D341Med (cell line): Measurements from ENCODE around the gene CRYAB.
A peak's percentile ranks its signal among the peaks of the same experiment; 100 is the strongest.
"Not testable (repeated sequence)": the region's sequence is repeated elsewhere in the genome, so short reads cannot be mapped to it uniquely, and the experiment has no call there.

Experiments
- DNase-seq: peaks from one replicate; pipeline ENCODE4 v3.0.0; 2012; ENCODE audit warnings: low spot score

CRYAB gene

GRCh38 chr11:111933176-111933575 lies 21.6 kb upstream of the CRYAB start:
- not testable (repeated sequence) for DNase-seq

- DNase-seq = no peak
Measured at GRCh38 chr11:111932611-111932950, 21.0 kb upstream of the CRYAB start.

DNA sequence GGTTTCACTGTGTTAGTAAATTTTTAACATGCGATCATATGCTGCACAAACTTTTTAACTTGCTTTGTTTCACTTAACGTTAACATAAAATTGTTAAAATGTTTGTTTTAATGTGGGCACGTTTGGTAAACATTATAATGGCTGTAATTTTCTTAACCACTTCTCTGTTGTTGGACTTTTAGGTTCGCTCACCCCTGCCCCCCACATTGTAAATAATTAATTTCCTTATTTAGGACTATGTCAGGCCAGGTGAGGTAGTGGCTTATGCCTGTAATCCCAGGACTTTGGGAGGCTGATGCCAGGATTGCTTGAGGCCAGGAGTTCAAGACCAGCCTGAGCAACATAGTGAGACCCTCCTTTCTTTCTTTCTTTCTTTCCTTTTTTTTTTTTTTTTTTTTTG lies 18.9 kb upstream of the CRYAB start:
- DNase-seq = no peak

GRCh38 chr11:111926505-111927391 lies 15.2 kb upstream of the CRYAB start:
- DNase-seq = peak; percentile 97

- no peak for DNase-seq
Measured at GRCh38 chr11:111925953-111926352, 14.4 kb upstream of the CRYAB start.

DNA sequence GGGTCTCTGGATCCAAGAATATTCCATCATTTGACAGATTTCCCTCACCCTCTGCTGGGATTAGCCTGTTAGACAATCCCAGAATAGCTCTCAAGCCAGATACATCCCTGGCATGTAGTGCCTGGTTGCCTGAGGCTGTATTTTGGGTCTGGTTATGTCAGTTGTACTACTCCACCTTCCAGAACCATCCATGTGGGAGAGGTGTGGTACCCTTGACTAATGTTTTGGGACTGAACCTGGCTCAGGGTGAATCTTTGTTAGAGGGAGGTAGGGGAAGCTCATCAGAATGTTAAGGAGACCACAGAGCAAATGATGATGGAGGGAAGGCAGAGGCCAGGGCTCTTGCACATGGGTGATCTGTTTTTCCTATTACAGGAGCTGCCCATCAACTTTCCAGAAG lies 12.4 kb upstream of the CRYAB start:
- DNase-seq = no peak

GRCh38 chr11:111923351-111923788 lies 11.8 kb upstream of the CRYAB start:
- no peak for DNase-seq

GRCh38 chr11:111922803-111923202 lies 11.2 kb upstream of the CRYAB start:
- no peak for DNase-seq

DNA sequence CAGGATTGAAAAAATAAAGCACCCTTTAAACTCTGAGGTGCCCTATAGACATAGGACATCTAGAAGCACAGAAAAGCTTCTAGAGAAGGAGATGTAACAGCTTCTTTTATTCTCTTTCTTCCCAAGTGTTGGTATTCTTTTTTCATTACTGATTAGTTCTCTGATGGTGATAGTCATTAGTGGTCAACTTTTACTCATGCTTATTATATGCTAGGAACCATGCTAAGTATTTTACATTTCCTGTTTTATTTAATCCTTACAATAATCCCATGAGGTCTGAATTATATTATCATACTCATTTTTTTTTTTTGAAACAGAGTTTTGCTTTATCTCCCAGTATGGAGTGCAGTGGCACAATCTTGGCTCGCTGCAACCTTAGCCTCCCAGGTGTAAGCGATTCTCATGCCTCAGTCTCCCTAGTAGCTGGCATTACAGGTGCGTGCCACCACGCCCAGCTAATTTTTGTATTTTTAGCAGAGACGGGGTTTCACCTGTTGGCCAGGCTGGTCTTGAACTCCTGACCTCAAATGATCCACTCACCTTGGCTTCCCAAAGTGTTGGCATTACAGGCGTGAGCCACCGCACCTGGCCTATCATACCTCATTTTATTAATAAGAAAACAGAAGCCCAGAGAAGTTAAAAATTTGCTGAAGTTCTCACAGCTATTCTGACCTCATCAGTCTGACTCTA lies 10.1 kb upstream of the CRYAB start:
- DNase-seq = no peak

GRCh38 chr11:111920908-111921307 lies 9.3 kb upstream of the CRYAB start:
- DNase-seq = no peak

- DNase-seq = no peak
Measured at GRCh38 chr11:111918390-111919256, 7.1 kb upstream of the CRYAB start, which contains the start of gene C11orf52. Gene C11orf52 (plus strand): TSS chr11:111918913. CDS start chr11:111918973, 60 bp downstream.

- DNase-seq = no peak
Measured at GRCh38 chr11:111917788-111918187, 6.2 kb upstream of the CRYAB start.

- no peak for DNase-seq
Measured at GRCh38 chr11:111917312-111917711, 5.7 kb upstream of the CRYAB start.

DNA sequence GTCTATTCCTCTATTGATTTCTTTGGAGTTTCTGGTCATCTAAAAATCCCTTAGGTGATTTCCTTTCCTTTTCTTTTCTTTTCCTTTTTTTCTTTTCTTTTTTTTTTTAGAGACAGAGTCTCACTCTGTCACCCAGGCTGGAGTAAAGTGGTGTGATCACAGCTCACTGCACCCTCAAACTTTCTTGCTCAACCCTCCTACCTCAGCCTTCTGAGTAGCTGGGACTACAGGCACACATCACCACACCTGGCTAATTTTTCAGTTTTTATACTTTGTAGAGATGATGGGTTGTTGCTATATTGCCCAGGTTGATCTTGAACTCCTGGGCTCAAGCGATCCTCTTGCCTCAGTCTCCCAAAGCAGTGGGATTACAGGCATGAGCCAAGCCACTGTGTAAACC lies 5.2 kb upstream of the CRYAB start:
- DNase-seq = no peak

- no peak for DNase-seq
Measured at GRCh38 chr11:111913997-111914396, 2.4 kb upstream of the CRYAB start.

- no peak for DNase-seq
Measured at GRCh38 chr11:111913031-111913861, 1.7 kb upstream of the CRYAB start.

DNA sequence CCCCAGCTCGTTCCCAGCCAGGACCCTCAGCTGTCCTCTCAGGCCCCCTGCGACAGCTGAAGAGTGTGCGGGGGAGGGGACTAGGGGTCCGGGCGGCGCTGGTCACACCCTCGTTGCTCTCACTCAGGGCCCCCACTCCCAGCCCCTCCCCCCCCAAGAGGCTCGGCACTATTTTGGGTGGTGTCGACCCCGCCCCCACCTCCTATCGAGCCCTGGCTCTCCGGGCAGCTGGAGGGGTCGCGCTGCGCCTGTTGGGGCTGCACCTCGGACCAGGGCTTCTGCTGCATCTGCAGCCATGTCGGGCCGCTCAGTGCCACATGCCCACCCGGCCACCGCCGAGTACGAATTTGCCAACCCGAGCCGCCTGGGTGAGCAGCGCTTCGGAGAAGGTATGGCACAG lies 965 bp upstream of the CRYAB start, which contains the start of gene HSPB2:
TSS of gene HSPB2 (plus strand) at position 200 of the 400 bp plus-strand sequence. CDS start at position 296, 96 bp downstream.
- no peak for DNase-seq

GRCh38 chr11:111910676-111911562 lies 651 bp downstream of the CRYAB start:
- DNase-seq = no peak

GRCh38 chr11:111909378-111909777 lies 2.2 kb downstream of the CRYAB start:
- no peak for DNase-seq

GRCh38 chr11:111908639-111909305 lies 2.8 kb downstream of the CRYAB start:
- no peak for DNase-seq
